Hepatocyte (in vitro differentiated cells): ENCODE results near the gene AP2A2.

Experiments
- EZH2 ChIP-seq: fragments of 200-600 bp; sonication (generic); IDR thresholded peaks from 2 replicates; pipeline ENCODE4 v1.6.1; 2016; ENCODE audit warnings: antibody characterized with exemption, mild to moderate bottlenecking, borderline replicate concordance
- EZH2phosphoT487 ChIP-seq: fragments of 200-600 bp; sonication (generic); IDR thresholded peaks from one replicate; pipeline ENCODE4 v1.6.1; 2018; ENCODE audit warnings: antibody characterized with exemption, mild to moderate bottlenecking, low read depth, moderate library complexity; ENCODE audit not compliant: unreplicated experiment, severe bottlenecking
- TF ChIP-seq, protein P1 (sequence below): fragments of 200-600 bp; sonication (generic); IDR thresholded peaks from 2 replicates; pipeline ENCODE4 v1.5.1; 2016; ENCODE audit warnings: antibody characterized with exemption, mild to moderate bottlenecking; ENCODE audit not compliant: poor library complexity

GRCh38 chr11:1049071-1049405 is 123.4 kb downstream of the AP2A2 start:
- TF ChIP-seq EZH2 (no peak), EZH2phosphoT487 (no peak)
- TF ChIP-seq, protein P1, sequence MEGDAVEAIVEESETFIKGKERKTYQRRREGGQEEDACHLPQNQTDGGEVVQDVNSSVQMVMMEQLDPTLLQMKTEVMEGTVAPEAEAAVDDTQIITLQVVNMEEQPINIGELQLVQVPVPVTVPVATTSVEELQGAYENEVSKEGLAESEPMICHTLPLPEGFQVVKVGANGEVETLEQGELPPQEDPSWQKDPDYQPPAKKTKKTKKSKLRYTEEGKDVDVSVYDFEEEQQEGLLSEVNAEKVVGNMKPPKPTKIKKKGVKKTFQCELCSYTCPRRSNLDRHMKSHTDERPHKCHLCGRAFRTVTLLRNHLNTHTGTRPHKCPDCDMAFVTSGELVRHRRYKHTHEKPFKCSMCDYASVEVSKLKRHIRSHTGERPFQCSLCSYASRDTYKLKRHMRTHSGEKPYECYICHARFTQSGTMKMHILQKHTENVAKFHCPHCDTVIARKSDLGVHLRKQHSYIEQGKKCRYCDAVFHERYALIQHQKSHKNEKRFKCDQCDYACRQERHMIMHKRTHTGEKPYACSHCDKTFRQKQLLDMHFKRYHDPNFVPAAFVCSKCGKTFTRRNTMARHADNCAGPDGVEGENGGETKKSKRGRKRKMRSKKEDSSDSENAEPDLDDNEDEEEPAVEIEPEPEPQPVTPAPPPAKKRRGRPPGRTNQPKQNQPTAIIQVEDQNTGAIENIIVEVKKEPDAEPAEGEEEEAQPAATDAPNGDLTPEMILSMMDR = no peak
